NCI-H1105 treated with DMSO at 0.1 percent for 48 hours (cell line): ENCODE measurements around the gene PPIE.

ENCODE experiments used
- DNase-seq: peaks from one replicate; lab custom pipeline; 2025; lab: John Stamatoyannopoulos, UW

PPIE gene

DNA sequence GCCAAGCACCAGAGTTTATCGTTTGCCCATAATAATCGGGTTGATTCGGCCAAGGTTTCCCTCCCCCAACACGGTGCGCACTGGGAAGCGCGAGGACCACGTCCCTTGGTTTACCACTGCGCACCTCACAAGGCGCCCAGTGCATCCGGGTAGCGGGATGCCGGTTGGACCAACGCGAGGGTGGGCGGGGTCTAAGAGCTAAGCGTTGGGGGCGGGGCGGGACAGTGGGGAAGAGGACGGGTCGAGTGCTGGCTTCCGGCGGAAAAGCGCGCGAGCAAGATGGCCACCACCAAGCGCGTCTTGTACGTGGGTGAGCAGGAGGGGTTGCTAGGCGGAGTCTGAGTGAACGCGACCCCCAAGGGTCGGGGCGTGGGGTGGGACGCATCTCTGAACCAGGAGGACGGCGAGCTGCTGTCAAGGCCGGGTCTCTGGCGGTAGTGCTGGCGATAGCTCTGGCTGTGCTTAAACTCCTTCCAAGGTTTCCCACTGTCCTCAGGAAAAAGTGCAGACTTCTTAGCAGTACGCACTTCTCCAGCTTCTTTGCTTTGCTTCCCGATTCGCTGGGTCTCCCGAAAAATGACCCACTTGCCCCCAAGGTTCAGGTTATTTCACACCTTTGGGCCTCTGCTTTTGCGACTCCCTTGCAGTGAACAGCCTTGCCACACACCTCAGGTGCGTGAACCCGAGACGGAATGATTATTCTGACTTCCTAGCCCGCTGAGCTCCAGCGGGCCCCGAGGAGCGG is at the start of gene PPIE:
PPIE (plus strand) TSS at position 261 of the 745 bp plus-strand sequence; CDS start at position 280, 19 bp downstream.
- DNase-seq = peak; percentile 86

- no peak for DNase-seq
Measured at GRCh38 chr1:39689214-39689613, 49.5 kb upstream of the PPIE start.

DNA sequence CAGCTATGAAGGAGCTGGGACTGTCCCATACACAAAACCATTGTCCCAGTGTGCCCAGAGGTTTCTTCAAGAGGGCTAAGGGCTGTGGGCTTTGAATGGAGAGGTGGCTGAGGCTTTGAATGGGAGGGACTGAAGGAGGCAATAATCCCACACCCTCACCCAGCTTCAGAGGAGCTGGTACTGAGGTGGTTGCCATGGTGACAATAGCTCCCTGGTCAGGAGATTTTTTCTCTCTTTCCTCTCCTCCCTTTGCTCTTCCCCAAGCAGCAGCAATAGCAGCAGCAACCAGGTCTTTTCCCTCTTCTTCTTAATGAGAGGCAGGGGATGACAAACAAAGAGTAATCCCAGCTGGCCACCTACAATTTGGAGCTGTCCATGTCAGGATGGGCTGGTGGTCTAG is 49.0 kb upstream of the PPIE start:
- DNase-seq = peak; percentile 45

DNA sequence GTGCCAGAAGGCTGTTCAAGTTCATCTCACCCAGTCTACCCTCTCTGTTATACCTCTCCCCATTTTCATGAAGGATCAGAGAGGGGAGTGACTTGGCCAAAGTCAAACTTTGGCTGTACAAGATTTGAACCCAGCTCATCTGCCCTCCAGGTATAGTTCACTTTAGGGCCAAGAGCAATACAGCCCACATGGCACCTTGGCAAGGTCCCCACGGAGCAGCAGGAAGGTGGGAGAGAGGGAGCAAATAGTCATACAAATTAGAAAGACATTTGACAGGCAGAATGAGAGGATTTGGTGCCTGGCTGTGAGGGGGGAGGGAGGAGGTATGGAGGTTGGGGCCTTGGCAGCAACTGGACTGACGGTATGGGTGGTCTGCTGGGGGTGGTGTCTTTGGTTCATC is 48.5 kb upstream of the PPIE start:
- no peak for DNase-seq

DNA sequence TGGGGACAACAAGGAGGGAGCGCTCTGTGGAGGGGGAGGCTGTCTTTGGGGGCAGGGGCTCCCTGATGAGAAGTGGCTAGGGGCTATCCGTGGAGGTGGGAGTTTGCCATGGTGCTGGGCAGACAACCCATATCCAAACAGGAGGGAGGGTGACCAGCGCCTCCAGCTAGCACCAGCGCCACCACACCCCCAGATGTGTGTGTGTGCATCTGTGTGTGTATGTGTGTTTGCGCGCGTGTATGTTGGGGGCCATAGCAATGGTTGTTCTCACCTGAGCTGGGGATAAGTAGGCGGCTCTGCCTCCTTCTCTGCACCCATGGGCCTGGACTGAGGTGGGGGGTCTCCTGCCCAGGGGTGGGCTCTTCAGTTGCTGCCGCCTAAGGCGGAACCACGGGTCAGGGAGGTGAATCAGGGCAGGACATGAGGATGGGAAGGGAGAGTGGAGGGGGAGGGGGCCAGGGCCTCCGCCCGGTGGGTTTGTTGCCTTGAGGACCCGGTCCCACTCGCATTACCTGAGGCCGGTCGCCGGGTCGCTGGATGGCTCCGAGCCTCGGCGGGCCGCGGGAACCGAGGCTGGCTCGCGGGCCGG is 47.8 kb upstream of the PPIE start:
- DNase-seq = no peak

DNA sequence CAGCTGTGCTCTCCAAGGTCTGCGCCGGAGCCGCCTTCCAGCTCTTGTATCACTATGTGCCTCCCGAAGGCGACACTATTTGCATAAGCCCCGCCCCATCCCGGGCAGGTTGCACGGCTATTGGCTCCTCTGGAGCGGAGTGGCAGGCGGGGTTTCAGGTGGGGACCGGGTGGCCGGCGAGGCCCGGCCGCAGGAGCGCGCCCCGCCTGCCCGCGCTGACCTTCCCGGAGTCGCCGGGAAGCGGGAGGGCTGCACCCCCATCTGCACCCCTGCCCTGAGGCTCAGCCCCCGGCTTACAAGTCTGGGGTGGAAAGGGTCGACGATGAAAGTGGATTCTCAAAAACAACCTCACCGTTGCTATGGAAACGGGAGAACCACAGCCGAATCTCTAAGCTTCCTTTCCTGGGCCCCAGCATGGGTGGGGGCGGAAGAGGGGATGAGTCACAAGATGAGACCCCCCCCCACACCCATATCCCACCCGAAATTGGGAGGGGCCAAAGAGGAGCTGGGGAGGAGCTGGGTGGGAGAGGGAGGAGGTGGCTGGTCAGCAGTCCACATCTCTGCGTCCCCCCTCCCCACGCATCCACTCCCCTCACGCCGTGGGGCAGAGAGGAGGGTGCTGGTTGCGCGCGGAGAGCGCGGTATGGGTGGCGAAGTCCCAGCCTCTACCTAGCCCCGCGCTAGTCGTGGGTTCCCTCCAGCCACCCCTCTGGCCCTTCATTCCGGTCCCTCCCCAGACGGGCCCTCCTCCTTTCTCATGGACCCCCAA is 47.1 kb upstream of the PPIE start, which contains the start of gene HPCAL4:
HPCAL4 (minus strand) TSS at position 51 of the 769 bp plus-strand sequence. CDS start 6,830 bp downstream, outside the sequence.
- DNase-seq = peak; percentile 91

- peak; percentile 64 for DNase-seq
Measured at GRCh38 chr1:39692152-39693074, 46.3 kb upstream of the PPIE start.

GRCh38 chr1:39694026-39694425 is 44.7 kb upstream of the PPIE start:
- DNase-seq = no peak

DNA sequence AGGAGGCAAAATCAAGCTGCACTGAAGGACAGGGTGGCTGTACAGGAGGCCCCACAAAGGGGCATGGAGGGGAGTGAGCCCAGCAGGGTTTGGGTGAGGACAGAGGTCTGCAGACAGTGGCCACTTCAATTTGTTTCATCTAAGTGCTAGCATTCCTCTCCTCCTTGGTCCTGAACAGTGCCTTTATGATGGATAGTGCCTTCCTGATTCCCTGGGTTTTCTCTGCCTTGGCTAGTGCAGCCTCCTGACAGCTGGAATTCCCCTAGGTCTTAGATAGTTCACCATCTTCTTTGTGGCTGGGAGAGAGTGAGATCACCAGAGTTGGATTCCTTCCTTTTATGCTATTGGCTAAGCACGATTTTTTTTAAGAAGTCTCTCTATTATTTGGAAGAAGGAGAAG is 43.7 kb upstream of the PPIE start:
- DNase-seq = no peak

GRCh38 chr1:39696448-39696847 is 42.2 kb upstream of the PPIE start:
- DNase-seq = no peak

DNA sequence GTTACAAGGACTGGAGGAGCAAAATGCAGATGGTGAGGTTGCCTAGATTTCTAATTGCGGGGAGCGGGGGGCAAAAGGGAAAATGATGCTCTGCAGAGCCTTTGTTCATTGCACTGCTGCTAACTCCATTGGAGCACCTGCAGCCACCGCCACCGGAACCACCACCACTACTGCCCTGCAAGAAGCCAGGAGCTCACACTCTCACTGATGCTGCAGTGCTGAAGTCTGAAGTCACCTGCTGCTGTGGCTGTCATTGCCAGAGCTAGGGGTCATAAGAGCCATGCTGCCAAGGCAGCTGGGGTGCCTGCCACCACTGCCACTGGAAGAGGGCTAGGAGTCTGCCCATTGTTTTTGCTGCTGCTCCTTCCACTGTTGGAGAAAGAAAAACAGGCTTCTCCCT is 40.1 kb upstream of the PPIE start:
- DNase-seq = no peak

DNA sequence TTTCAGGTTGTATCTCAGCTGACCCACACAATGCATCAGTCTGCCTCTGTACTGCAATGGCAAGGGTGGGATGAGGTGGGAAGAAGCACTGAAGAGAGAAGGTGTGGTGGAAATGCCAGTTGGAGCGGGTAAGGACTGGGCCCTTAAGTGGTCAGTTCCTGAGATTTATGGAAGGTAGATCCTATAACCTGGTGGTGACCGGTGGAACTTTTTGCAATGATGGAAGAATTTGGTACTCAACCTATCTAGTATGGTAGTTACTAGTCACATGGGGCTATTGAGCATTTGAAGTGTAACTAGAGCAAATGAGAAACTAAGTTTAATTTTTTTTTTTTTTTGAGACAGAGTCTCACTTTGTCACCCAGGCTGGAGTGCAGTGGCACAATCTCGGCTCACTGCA is 39.3 kb upstream of the PPIE start:
- no peak for DNase-seq

GRCh38 chr1:39700348-39700747 is 38.3 kb upstream of the PPIE start:
- no peak for DNase-seq

DNA sequence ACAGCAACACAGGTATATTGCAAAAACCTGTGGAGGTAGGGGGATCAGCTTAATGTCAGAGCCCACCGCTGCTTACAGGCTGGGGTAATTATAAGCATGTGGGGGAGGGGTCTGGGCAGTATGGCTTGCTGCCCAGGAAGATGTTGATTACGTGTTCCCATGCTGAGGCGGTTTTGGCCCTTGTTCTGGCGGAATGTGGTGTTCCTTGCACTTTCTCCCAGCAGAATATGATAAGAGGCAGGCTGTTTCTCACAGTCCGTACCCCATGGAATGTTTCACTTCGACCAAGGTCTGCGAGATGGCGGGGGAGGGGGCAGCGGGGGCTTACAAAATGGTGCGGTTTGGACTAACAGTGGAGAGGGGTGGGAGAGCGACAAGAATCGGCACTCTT is 37.6 kb upstream of the PPIE start:
- DNase-seq = peak; percentile 83

- no peak for DNase-seq
Measured at GRCh38 chr1:39704757-39705156, 33.9 kb upstream of the PPIE start.

- no peak for DNase-seq
Measured at GRCh38 chr1:39707506-39707905, 31.2 kb upstream of the PPIE start.

DNA sequence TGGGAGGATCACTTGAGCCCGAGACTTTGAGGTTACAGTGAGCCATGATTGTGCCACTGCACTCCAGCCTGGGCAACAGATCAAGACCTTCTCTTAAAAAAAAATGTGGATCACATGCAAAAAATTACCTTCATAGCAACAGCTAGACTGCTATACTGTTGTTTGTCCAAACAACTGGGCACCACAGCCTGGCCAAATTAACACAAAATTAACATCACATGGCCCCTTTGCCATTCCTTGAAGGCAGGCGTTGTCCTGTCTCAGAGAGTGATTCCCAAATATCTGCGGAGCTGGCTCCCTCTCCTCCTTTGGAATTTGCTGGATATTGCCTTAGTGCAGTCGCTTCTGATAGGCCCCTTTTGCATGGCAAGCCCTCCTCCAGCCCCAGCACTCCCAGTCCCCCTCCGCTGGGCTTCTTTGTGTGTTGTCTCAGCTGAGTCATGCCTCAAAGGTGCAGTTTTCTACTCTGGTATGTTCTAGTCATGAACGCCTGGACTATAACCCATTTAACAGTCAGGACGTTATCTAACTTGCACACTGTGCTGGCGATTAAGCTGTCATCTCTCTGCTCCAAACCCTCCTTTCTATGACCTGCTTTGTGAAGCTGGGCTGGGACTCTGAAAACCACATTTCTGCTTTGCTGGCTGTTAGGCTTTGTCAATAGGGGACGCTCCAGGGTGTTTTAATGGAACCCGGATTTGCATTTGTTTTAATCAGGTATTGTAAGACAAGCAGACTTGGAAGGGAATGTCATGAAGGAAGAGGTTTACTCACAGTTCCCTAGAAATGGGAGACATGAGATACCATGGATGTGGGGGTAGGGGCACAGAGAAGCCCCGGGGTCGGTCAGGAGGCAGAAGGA is 27.3 kb upstream of the PPIE start:
- no peak for DNase-seq

DNA sequence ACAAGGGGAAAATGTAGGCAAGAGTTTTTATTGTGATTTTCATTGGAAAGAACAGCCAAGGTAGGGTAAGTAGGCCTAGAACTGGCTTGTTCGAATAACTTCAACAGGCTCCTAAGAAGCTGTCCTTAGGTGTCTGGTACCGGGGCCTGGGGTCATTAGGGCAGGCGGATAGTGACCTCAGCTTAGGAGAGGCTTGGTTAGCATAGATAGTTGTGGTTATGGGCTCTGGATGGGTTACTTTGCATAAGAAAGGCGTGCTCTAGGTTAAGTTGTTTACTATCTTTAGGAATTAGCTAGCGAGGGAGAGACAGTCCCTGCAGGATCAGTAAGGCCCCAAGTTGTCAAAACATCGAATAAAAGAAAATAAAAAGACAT is 26.7 kb upstream of the PPIE start:
- no peak for DNase-seq

GRCh38 chr1:39713557-39713956 is 25.1 kb upstream of the PPIE start:
- no peak for DNase-seq

DNA sequence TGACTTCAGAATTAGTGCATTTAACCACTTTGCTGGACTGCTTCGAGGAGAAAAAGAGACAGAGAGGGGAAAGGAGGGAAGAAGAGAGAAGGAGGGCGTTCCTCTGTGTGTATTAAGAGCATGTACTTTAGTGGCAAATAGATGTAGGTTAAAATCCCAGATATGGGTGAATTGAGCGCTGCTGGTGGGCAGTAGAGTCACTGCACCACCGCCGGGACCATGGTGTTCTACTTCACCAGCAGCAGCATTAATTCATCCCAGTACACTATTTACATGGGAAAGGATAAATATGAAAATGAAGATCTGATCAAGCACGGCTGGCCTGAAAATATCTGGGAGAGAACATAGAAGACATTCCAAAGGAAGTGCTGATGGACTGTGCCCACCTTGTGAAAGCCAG is 20.9 kb upstream of the PPIE start:
- DNase-seq = no peak
